ENCODE measurements around the gene KISS1R.
"Not testable (repeated sequence)": the region's sequence is repeated elsewhere in the genome, so short reads cannot be mapped to it uniquely, and the experiment has no call there.

Gene KISS1R

DNA sequence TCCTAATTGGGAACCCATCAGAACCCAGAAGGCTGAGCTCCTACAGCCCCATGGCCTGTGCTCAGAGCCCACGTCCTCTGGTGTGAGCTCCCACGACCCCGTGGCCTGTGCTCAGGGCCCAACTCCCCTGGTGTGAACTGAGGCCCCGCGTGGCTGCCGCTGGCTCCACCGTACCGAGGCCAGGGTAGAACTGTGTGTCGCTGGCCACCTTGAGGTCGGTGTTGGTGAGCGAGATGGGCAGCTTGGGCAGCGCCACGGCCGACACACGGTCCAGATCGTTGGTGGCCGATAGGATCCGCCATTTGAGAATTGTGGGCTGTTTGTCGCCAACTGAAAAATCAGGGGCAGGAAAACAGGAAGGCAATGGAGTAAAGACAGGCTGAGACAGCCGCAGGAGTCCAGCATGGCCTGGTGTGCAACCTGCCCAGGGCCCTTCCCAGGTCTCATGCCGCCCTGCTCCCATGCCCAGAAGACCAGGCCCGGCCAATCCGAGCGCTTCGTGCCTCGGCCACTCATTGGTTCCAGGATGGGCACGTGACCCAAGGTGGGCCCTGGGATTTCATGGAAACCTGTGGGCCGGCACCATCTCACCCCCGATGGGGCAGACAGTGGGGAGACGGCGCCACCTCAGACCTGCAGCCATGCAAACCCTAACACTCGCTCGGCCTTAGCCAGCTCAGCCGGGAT lies 35.6 kb upstream of the KISS1R start:
- DNase-seq (ENCODE audit: low read depth, low spot score) = no peak

DNA sequence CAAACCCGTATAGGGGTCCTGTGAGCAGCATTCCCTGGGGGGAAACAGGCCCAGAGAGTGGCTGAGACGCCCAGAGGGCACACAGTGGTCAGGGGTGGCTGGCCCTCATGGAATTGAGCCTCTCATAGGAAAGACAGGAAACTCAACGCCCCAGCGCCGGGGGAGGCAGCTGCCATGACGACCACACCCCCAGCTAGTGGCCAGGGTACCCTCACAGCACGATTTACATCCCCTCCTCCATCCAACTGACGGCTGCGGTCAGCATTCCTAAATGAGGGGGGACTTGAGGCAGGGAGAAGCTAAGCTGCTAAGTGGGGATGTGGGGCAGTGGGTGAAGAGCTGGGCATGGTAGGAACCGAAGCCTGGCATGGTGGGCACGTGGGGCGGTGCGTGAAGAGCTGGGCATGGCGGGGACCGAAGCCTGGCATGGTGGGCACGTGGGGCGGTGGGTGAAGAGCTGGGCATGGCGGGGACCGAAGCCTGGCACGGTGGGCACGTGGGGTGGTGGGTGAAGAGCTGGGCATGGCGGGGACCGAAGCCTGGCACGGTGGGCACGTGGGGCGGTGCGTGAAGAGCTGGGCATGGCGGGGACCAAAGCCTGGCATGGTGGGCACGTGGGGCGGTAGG lies 34.1 kb upstream of the KISS1R start:
- DNase-seq (ENCODE audit: low read depth, low spot score) = no peak

DNA sequence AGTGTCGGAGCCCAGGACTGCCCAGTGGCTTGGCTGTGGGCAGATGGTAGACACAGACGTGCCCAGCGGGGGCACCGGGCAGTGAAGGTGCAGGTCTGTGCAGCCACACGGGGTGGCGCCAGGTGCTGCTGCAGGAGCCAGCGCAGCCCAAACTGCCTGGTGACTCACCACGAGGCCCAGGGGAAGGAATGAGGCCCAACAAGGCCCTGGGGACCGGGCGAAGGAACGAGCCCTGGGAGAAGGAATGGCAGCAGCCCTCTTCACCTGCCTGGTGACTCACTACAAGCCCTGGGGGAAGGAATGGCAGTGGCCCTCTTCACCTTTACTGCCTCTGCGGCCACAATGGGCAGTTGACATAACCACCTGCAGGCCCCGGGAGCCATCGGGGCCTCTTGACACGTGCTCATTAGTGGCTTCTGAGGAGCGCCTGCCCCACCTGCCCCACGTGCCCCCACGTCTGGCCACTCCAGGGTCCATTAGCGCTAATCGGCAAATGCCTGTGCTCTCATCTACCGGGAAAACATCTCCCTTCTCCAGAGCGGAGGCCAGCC lies 33.4 kb upstream of the KISS1R start:
- DNase-seq (ENCODE audit: low read depth, low spot score) = no peak

DNA sequence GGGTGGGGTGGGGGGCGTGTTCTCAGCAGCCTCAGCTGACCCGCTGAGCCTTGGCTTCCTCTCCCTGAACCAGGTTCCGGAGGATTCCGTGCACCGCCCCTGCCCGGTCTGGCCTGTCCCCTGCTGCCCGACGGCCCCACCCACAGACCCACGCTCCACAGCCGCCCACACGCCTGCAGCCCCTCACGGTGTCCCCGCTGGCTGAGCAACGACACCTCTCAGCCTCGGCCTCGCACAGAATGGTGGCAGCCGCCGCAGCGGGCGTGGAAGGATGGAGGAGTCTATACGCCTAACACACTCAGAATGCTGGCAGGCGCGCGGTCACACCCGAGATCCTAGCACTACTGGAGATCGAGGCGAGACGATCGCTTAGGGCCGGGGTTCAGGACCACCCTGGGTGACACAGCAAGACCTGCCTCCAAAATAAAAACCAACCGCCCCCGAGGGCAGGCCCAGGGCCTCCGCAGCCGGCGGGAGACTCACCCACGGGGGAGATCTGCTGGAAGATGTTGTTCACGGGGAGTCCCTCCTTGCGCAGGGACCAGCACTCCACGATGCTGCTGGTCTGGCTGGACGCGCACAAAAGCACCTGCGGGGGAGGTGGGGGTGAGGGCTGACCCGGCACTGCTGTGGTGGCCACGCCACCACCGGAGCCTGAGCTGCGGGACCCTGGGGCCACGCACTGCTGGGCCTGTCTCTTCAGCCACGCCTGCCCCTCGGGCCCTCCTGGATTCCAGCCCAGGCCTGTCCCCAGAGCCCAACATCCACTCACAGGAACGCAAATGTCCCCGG lies 32.5 kb upstream of the KISS1R start:
- DNase-seq (ENCODE audit: low read depth, low spot score) = no peak

DNA sequence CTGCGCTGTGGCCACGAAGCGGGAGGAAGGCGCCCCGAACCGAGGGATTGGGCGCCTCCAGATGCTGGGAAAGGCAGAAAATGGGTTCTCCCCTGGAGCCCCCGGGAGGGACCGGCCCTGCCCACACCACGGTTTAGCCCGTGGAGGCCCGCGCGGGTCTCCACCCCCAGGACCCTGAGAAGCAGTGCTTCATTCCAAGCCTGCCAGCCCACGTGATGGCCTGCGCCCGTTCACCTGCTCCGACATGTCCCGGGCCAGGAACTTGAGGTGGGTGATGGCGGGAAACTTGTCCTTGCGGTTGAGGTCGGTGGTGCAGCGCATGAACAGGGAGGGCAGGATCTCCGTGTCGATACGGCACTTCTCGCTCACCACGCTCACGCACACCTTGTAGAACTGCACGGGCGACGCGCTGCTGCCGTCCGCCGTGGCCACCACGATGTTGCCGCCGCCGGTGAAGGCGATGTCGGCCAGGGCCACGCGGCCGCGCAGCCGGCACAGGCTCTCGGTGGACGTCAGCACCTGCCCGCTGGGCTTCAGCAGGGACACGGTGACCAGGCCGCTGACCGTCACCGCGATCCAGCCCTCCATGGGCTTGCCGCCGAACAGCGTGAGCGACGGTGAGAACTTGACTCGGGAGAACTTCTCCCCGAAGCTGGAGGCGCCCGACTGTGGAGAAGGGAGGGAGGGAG lies 31.5 kb upstream of the KISS1R start:
- DNase-seq (ENCODE audit: low read depth, low spot score) = no peak

DNA sequence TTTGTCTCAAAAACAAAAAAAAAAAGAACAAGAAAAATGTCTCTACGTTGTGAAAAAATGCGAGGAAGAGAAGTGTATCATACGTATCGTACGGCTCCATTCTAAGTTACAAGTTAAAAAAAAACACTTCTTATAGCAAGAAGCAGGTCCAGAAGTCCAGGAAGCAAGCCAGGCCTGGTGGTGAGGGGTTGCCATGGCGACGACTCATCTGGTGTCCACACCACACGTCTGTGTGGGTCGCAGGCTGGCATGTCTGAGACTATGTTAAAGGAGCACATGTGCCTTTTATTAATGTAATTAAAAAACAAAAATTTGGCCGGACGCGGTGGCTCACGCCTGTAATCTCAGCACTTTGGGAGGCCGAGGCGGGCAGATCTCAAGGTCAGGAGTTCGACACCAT lies 30.1 kb upstream of the KISS1R start:
- DNase-seq (ENCODE audit: low read depth, low spot score) = no peak

DNA sequence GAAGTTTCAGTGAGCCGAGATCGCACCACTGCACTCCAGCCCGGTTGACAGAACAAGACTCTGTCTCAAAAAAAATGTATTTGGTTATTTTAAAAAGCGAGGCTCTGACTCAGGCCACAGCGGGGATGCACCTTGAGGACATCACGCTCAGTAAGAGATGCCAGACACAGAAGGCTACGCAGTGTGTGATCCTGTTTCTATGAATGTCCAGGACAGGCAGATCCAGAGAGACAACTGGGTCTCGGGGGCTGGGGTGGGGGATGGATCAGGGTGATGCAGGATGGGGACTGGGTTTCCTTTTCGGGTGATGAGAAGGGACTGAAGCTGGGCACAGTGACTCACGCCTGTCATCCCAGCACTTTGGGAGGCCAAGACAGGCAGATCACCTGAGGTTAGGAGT lies 29.5 kb upstream of the KISS1R start:
- DNase-seq (ENCODE audit: low read depth, low spot score) = no peak

DNA sequence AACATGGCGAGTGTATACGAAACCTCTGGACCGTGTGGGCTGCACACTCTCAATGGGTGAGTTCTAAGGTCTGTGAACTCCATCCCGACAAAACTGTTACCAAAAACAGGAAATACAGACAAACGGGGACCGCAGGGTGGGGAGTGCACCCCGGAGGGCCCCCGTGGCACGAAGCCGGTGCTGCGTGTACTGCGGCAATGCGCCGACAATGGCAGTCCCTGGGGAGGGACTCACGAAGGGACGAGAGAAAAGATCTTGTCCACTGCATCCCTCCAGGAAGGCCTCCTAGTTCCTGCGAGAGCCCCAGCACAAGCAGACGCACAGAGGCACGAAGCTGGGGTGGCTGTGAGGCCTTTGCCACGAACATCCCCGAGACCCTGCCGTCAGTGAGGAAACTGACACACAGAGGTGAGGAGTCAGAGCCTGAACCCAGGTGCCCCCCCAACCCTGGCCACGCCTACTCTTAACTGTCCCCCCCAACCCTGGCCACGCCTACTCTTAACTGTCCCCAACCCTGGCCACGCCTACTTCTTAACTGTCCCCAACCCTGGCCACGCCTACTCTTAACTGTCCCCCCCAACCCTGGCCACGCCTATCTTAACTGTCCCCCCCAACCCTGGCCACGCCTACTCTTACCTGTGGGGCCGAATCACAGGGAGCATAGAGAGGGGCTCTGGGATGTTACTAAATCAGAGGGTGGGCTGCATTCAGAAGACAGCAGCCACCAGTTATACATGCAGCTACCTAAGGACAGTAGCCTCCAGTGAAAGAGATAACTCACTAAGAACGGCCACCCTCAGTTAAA lies 28.4 kb upstream of the KISS1R start:
- DNase-seq (ENCODE audit: low read depth, low spot score) = no peak

DNA sequence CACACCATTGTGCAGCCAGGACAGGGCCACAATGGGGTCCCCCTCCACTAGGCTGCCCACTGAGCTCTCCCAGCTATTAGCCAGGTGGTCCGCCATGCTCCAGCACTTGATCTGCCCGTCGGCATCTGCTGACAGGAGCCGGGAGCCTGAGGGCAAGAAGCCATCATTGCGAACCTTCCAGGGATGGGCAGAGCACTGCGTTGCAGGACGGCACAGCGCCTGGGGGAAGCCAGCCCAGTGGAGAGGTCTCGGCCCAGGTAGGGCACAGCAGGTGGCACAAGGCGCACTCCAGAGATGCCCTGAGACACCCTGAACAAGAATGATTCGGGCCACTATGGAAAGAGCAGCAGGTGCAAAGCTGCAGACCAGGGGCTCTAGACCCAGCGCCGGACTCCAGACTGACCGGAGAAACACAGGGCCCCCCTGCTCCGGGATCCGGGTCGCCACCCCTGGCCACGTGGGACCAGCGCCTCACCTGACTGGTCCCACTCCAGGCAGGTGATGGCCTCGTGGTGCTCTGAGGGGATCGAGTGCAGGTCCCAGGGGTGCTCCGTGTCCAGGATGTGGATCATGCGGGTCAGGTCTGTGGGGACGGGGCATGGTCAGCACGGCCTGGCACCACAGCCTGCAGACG lies 27.4 kb upstream of the KISS1R start:
- DNase-seq (ENCODE audit: low read depth, low spot score) = no peak

DNA sequence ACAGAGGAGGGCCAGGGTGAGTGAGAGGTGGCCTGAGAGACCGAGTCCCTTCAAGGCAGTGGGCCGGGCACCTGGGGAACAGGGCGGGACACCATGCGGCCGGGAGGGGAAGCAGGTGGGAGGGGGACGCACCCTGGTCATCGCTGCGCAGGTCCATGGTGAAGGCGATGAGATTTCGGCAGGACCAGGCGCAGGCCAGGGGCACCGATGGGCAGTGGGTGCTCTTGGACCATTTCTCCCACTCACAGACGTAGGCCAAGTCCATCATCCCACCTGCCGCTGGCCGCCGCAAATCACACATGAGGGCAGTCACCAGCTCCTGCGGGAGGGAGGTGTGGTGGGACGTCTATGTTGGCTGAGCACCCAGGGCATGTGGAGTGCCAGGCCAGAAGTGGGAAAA lies 26.3 kb upstream of the KISS1R start:
- no peak for DNase-seq (ENCODE audit: low read depth, low spot score)

DNA sequence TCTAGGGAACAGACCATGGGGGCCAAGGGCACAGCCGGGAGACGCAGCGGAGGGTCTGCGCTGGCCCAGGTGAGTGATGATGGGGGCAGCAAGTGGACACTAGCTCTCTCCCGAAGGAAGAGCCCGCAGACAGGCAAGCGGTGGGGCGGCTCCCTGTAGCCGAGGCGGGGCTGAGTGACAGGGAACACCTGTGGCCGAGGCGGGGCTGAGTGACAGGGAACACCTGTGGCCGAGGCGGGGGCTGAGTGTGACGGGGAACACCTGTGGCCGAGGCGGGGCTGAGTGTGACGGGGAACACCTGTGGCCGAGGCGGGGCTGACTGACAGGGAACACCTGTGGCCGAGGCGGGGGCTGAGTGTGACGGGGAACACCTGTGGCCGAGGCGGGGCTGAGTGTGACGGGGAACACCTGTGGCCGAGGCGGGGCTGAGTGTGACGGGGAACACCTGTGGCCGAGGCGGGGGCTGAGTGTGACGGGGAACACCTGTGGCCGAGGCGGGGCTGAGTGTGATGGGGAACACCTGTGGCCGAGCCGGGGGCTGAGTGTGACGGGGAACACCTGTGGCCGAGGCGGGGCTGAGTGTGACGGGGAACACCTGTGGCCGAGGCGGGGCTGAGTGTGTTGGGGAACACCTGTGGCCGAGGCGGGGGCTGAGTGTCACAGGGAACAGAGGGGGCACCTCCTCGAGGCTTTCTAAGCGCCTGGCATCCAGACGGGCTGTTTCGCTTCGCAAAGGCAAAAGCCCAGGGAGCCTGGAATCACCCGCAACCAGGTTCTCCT lies 25.5 kb upstream of the KISS1R start:
- not testable (repeated sequence) for DNase-seq (ENCODE audit: low read depth, low spot score)

DNA sequence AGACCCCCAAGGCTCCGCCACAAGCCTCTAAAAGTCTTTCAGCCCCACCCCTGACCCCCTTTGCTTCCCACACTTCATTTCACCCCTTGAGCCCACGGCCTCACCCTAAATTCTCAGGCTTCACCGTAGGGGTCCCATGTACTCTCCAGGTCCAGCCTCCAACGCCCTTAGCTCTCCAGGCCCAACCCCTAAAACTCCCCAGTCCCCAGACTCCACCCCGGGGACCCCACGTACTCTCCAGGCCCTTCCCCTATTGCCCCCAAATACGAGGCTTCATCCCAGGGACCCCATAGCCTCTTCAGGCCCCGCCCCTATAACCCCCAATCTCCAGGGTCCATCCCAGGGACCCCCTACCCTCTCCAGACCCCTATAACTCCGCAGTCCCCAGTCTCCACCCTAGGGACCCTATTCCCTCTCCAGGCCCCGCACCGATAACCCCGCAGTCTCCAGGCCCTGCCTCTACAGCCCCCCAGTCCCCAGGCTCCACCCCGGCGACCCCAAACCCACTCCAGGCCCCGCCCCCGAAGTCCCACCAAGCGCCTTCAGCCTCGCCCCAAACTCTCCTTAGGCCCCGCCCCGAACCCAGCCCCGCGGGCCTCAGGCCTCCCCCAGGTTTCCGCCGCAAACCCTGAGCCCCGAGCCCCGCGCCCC lies 24.8 kb upstream of the KISS1R start:
- no peak for DNase-seq (ENCODE audit: low read depth, low spot score)

DNA sequence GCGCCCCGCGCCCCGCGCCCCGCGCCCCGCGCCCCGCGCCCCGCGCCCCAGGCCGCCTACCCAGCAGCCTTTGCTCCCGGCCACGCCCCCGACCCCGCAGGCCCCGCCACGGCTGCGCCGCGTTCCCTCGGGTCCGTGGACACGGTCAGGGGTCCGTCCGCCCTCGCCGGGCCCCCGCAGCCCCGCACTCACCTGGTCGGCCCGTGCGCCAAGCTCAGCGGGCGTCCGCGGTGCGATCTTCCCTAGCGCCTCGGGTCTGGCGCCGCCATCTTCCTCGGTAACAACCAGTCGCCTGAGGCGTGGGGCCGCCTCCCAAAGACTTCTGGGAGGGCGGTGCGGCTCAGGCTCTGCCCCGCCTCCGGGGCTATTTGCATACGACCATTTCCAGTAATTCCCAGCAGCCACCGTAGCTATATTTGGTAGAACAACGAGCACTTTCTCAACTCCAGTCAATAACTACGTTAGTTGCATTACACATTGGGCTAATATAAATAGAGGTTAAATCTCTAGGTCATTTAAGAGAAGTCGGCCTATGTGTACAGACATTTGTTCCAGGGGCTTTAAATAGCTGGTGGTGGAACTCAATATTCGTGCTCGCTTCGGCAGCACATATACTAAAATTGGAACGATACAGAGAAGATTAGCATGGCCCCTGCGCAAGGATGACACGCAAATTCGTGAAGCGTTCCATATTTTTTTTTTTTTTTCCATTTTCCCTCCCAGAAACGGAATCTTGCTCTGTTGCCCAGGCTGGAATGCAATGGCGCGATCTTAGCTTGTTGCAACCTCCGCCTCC lies 24.0 kb upstream of the KISS1R start, which contains the start of the genes MED16 and RNU6-9:
Gene MED16, minus strand, starts transcription at position 294 of the 796 bp plus-strand sequence. CDS start 2,056 bp downstream, outside the sequence.
Gene RNU6-9, plus strand, starts transcription at position 591 of the 796 bp plus-strand sequence.
- peak; percentile 90 for DNase-seq (ENCODE audit: low read depth, low spot score)

DNA sequence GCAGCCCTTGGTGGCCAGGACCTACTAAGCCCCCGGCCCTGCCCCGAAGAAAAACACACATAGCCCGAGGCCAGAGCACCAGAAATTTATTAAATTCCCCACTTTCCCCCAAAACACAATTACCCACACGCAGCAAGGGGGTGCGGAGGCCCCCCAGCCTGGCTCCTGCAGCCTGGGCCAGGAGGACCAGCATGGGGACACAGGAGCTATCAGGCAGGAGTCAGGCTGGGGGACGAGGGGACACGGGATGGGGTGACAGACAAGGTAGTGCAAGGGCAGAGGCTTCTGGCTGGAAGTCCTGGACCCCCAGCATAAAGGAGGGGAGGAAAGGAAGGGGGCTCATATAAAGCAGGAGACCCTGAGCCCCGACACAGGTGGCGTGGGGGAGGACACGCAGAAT lies 20.7 kb upstream of the KISS1R start:
- no peak for DNase-seq (ENCODE audit: low read depth, low spot score)

DNA sequence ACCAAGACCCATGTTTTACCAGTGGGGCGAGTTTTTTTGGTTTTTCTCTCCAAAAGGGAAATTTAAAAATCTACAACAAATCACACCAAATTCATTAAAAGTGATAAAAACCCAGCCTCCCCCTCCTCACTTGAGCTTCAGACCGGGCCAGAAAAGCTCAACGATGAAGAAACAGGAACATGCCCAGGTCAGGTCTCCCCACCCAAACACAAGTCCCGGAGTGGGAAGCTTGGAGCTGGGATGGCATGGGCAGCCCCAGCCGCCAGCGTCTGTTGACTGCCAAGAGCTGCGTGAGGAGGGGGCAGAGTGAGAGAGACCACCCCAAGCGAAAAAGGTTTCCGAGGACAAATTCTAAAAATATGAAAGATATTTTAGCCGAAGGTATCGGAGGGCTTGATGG lies 20.1 kb upstream of the KISS1R start:
- DNase-seq (ENCODE audit: low read depth, low spot score) = no peak

DNA sequence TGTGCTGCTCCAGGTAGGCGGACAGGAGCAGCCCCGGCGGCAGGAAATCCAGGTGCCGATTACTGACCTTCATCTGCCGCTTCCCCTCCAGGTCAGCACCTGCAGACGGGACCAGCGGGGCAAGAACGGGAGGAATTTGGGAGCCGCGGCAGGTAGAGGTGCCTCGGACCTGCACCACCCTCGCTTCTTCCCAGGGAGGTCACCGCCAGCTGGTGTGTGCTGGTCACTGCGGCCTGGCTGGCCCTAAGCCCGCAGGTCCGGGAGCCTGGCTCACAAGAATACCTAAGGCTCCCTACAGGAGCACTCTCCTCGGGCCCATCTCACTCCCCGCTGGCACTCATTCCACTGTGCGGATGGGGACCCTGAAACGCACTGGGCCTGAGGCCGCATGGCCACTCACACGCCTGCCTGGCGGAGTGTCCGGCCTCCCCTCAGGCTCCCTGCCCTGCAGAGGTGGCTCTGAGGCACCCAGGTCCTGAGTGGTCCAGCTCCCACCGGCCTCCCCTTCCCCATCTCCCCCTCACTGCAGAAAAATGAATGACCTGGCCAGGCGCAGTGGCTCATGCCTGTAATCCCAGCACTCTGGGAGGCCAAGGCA lies 19.6 kb upstream of the KISS1R start:
- no peak for DNase-seq (ENCODE audit: low read depth, low spot score)

DNA sequence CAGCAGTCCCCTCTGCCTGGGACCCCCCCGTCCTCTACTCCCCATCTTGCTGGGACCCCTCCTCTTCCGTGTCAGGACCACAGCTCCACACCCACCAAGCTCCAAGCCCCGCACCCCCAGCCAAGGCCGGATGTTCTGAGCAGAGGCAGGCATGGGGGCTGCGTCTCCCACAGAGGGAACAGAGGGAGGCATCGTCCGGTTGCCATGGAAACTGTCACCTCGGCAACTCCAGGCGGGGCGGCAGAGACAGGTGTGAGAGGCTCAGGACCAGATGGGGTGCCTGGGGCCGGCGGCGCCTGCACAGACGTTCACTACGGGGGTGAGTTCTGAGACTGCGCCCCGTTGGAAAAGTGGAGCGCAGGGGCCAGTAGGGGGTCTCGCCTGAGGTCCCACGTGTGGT lies 18.5 kb upstream of the KISS1R start:
- DNase-seq (ENCODE audit: low read depth, low spot score) = no peak
